Esophagus muscularis mucosa (tissue), 2 donors: ENCODE data around the gene NUDT9.

Source experiments
- POLR2A ChIP-seq: fragments of 450-650 bp; IDR thresholded peaks from one replicate; pipeline ENCODE4 v1.6.1; 2017; ENCODE audit warnings: antibody characterized with exemption, moderate library complexity, mild to moderate bottlenecking, low read depth
- POLR2AphosphoS5 ChIP-seq, 2 donors: sonication (generic); formaldehyde crosslinking; IDR thresholded peaks; one replicate each; pipeline ENCODE4 v1.6.1; 2017; ENCODE audit warnings: antibody characterized with exemption in 2 of 2

GRCh38 chr4:87426865-87427517 lies 4.6 kb downstream of the NUDT9 start:
- TF ChIP-seq POLR2AphosphoS5 (IDR thresholded peaks at IDR 0.05) (no peak), POLR2A (no peak)
